GM21360 (cell line): ENCODE measurements around the gene PPP3R2.

Source experiments
- ATAC-seq: cut with Tn5 transposase; IDR thresholded peaks from one replicate; pipeline ENCODE4 v1.9.1; 2021; ENCODE audit warnings: mild to moderate bottlenecking, moderate library complexity; ENCODE audit not compliant: unreplicated experiment

PPP3R2 gene, protein sequence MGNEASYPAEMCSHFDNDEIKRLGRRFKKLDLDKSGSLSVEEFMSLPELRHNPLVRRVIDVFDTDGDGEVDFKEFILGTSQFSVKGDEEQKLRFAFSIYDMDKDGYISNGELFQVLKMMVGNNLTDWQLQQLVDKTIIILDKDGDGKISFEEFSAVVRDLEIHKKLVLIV

DNA sequence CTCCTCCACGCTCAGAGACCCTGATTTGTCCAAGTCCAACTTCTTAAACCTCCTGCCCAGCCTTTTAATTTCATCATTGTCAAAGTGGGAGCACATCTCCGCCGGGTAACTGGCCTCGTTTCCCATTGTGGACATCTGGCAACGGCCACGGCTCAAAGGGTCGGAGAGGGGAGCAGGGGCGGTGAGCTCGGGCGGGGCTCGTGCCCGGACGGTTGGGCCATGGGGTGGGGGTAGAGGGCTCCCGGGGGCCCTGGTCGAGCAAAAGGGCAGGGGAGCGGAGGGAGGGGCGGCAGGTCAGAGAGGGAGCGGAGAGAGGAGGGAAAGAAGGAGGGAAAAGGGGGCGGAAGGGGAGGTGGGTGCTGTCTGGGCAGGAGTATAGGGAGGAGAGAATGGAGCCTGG, at the start of gene PPP3R2:
Gene PPP3R2, minus strand, starts transcription at position 174 of the 400 bp plus-strand sequence. Its CDS starts 48 bp downstream, at position 126.
- no peak for ATAC-seq

- no peak for ATAC-seq
Observed at GRCh38 chr9:101639785-101640665, 45.3 kb upstream of the PPP3R2 start.

- ATAC-seq: no peak
Observed at GRCh38 chr9:101639311-101639710, 44.5 kb upstream of the PPP3R2 start.

- ATAC-seq: no peak
Observed at GRCh38 chr9:101636247-101636646, 41.5 kb upstream of the PPP3R2 start.

DNA sequence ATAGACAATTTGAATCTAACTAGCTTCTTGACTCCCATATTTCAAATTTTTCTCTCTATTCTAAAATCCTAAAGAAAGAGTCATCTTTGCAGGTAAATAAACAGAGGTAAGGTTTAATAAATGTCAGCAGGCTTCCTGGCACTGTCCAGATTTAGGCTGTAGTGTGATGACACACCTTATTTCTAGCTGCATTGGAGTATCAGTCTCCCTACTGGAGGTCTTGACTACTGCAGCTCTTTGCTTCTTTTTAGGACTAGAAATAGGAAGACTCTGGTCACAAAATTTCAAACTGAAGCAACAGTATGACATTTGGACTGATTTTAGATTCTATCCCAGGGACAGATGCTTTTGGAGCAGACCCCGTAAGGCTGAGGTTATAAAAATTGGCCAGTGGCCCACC, 40.7 kb upstream of the PPP3R2 start:
- ATAC-seq: no peak

- no peak for ATAC-seq
Observed at GRCh38 chr9:101634741-101635409, 40.1 kb upstream of the PPP3R2 start.

DNA sequence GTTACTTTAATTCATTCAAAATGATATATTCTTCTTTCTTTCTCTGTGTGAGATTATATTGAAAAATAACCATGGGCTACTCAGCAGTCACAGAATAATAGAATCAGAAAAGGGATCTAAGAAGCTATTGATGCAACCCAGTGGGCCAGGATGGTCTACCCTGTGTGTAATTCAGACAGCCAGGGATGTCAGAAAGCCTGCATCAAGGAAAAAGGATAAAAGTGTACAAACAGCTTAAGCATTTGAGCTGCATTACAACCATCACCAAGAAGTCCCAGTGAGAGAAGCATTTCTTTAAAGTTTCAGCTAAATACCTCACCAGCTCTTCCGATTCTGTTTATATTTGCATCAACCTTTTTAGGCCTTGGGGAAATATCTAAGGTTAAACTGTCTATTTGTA, 37.8 kb upstream of the PPP3R2 start:
- ATAC-seq: no peak

- no peak for ATAC-seq
Observed at GRCh38 chr9:101631892-101632291, 37.1 kb upstream of the PPP3R2 start.

GRCh38 chr9:101629636-101630035, 34.9 kb upstream of the PPP3R2 start:
- no peak for ATAC-seq

DNA sequence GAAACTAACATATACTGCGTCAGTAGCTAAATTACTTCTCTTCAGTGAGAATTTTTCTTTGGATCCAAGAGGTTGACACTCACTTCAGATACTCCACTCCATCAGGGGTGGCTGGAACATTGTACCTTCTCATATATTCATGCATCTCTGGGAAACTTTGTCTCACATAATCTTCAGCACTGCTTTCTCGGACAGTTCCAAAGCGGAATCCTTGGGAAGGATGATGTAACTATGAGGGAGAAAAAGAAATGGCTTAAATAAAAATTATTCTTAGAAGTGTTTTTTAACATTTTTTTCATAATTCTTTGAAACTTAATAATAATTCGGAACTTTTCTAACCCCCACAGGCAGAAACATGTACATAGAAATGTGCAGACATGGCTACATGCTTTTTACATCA, 33.4 kb upstream of the PPP3R2 start:
- no peak for ATAC-seq

DNA sequence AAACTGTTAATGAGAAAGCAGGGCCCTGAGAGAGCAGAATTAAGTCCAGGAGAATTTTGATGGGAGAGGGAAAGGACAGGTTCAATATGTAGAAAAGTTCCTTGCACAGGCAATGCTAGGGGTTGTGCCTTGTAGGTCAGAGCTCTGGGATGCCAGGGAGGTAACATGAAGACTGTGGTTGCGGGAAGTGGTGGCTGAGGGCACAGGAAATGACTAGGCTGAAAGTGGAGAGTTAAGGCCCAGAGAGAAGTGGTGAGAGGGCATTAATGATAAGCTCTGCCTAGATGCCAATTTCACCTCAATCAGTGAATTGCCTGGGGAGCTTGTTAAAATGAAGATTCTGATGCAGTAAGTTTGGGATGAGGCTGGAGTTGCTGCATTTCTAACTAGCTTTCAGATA, 31.5 kb upstream of the PPP3R2 start:
- no peak for ATAC-seq

GRCh38 chr9:101625876-101626275, 31.1 kb upstream of the PPP3R2 start:
- ATAC-seq: no peak

DNA sequence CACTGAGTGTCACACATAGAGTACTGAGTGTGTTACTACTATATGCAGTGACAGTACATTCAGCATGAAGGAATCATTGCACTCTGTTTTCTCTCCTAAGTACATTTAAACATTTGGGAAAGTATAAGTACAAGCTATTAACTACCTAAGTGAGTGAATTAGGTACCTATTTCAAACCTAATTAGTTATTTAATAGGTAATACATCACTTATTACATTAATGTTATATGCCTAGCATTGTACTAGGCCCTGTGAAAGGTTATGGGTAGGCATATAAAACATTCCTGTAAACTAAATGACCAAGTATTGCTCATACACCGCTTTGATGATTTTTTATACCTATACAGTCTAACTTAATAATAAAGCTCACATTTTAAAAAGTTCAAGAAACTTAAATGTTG, 25.7 kb upstream of the PPP3R2 start:
- no peak for ATAC-seq

- ATAC-seq: no peak
Observed at GRCh38 chr9:101618698-101619097, 23.9 kb upstream of the PPP3R2 start.

GRCh38 chr9:101605547-101605946, 10.8 kb upstream of the PPP3R2 start:
- no peak for ATAC-seq

GRCh38 chr9:101604296-101604695, 9.5 kb upstream of the PPP3R2 start:
- ATAC-seq: no peak

GRCh38 chr9:101601904-101602765, 7.4 kb upstream of the PPP3R2 start:
- ATAC-seq: no peak

GRCh38 chr9:101593345-101593744, 1.4 kb downstream of the PPP3R2 start:
- no peak for ATAC-seq

DNA sequence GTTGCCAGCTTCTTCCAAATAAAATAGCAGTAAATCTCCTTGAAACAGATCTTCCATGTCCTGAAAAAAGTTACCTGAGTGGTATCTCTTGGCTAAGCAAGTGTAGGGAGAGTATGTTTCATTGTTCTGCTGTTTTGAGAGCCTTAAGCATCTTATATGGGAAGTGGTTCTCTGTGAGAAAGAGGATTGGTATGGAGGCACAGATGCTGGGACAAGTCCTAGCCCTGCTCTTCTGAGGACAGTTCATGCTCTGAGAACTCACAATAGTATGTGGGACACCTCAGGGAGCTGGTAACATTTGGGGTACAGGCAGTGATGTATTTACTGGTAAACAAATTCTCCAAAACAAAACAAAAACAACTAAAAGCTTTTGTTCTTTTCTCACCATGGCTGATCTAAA, 2.0 kb downstream of the PPP3R2 start:
- ATAC-seq: no peak

- no peak for ATAC-seq
Observed at GRCh38 chr9:101591787-101592446, 2.9 kb downstream of the PPP3R2 start.
